Measurements from ENCODE around the gene ERO1A. TPM values are rescaled to one million over a fixed set of nuclear protein-coding genes. Genes with fewer than 3 reads are reported as not detected.
A peak's percentile ranks its signal among the peaks of the same experiment; 100 is the strongest.

Gene ERO1A
- total and polyA plus RNA-seq, 2 of the 4 experiments (the other 2 are of a cell fraction): 29.7 to 44.6 TPM

DNA sequence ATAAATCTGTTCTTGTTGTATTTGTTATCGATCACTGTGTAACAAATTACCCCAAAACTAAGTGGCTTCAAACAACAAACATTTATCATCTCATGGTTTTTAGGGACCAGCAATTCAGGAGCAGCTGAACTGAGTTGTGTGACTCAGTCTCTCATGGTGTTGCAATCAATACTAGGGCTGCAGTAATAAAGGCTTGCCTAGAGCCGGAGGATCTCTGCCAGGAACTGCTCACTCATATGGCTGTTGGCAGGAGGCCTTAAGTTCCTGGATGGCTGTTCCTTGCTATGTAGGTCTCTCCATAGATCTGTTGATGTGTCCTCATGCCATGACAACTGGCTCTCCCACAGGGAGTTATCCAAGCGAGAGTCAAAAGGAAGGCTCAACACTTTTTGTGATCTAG, 7.9 kb upstream of the ERO1A start:
- Histone ChIP-seq H3K27ac (ENCODE audit: insufficient read depth, low read length) (no peak overlapping the region), H3K23ac (ENCODE audit: low read depth, low read length) (no peak overlapping the region), H3K4ac (ENCODE audit: low read depth, low read length) (no peak overlapping the region), H3K9me3 (ENCODE audit: control insufficient read depth, insufficient read depth, low read length) (no peaks in the 10 kb centered on the region), H4K91ac (ENCODE audit: insufficient read depth, low read depth, low read length) (no peak overlapping the region), H3K27me3 (ENCODE audit: control insufficient read depth, insufficient read depth, low read length) (no peaks in the 10 kb centered on the region), H4K5ac (ENCODE audit: low read depth, low read length) (no peak overlapping the region), H2AK5ac (ENCODE audit: low read depth, low read length) (peak overlapping the region; percentile 68; the same call in 1 of the 2 replicates), H2AFZ (replicated peaks; ENCODE audit: low read length, poor library complexity) (peak overlapping the region; percentile 65), H2BK5ac (ENCODE audit: low read depth, low read length, poor library complexity, severe bottlenecking) (peak overlapping the region; percentile 59), H2AK9ac (replicated peaks; ENCODE audit: low read depth, low read length, poor library complexity) (no peak overlapping the region), H3K18ac (ENCODE audit: low read depth, low read length) (no peak overlapping the region), H3K36me3 (ENCODE audit: control insufficient read depth, insufficient read depth, low read length) (no peaks in the 10 kb centered on the region), H2BK20ac (ENCODE audit: low read depth, low read length) (0 out of 2 replicates have a peak overlapping the region, but pooled peaks have one; percentile 5), H2BK120ac (ENCODE audit: low read depth, low read length) (no peak overlapping the region), H4K8ac (ENCODE audit: low read depth in 2 of 2, low read length in 2 of 2) (peak overlapping the region in 1 of 2 experiments; percentile 22; a peak in 1 of 4 replicates), H3K79me1 (ENCODE audit: low read depth in 1 of 2, low read length in 2 of 2) (peaks cover 0 to 10% of the 10 kb centered on the region in 2 experiments; a peak in 1 of 4 replicates), H3K14ac (replicated peaks; ENCODE audit: low read depth, low read length) (no peak overlapping the region), H2BK15ac (ENCODE audit: low read depth, low read length) (no peak overlapping the region; the same call in 2 of the 3 replicates), H4K20me1 (ENCODE audit: insufficient read depth, low read length) (peaks cover 11% of the 10 kb centered on the region; the same call in 1 of the 2 replicates), H3K4me3 (ENCODE audit: insufficient read depth, low read depth, low read length) (no peak overlapping the region), H3K9ac (ENCODE audit: low read depth, low read length) (no peak overlapping the region), H3K4me1 (ENCODE audit: control insufficient read depth, insufficient read depth, low read length) (peaks cover 2% of the 10 kb centered on the region), H3K4me2 (ENCODE audit: low read depth, low read length) (peak overlapping the region; percentile 34; the same call in 1 of the 2 replicates), H3K9me1 (ENCODE audit: insufficient read depth, low read length) (peaks cover 2% of the 10 kb centered on the region; the same call in 1 of the 2 replicates), H3K56ac (ENCODE audit: extremely low read depth, insufficient read depth, low read length) (no peak overlapping the region)
- in situ Hi-C loops (cut with MboI; ENCODE audit: low sequenced_read_pairs) (loop anchor here (25.0 kb wide), 1 partner anchor 691 kb away; no protein-coding TSS in a partner anchor), dilution Hi-C loops (cut with HindIII; ENCODE audit: low sequenced_read_pairs, unreplicated experiment) (no loop called here), intact Hi-C loops (cut with micrococcal nuclease) (no loop called here)
- peak; percentile 43 for ATAC-seq (ENCODE audit: low read depth)
- no TSS peak for BruUV-seq (replicated peaks)
- ChIA-PET CTCF (no interaction called here), POLR2A (ENCODE audit: unreplicated experiment) (no interaction called here)
- 0% methylated on average over 1 of the region's 3 CpGs; no CpG with 5 or more reads in 1 of the 2 experiments for WGBS, 2 experiments (ENCODE audit: extremely low coverage in 2 of 2, insufficient read length in 1 of 2)
- TF ChIP-seq POLR2A (IDR thresholded peaks at IDR 0.05; ENCODE audit: low read depth, low read length): no peak
- no peak for TF ChIP-seq BHLHE40 (IDR thresholded peaks at IDR 0.05; ENCODE audit: low read depth, low read length)
- no peak for TF ChIP-seq RAD21 (IDR thresholded peaks at IDR 0.05; ENCODE audit: low read length)
- no peak for TF ChIP-seq CHD1 (IDR thresholded peaks at IDR 0.05; ENCODE audit: low read depth, low read length)
- TF ChIP-seq FOS (IDR thresholded peaks at IDR 0.05; ENCODE audit: low read depth, low read length): peak; percentile 72
- TF ChIP-seq, protein P1, sequence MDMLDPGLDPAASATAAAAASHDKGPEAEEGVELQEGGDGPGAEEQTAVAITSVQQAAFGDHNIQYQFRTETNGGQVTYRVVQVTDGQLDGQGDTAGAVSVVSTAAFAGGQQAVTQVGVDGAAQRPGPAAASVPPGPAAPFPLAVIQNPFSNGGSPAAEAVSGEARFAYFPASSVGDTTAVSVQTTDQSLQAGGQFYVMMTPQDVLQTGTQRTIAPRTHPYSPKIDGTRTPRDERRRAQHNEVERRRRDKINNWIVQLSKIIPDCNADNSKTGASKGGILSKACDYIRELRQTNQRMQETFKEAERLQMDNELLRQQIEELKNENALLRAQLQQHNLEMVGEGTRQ (IDR thresholded peaks at IDR 0.05; ENCODE audit: low read depth, low read length): no peak
- TF ChIP-seq CEBPB (IDR thresholded peaks at IDR 0.05; ENCODE audit: low read depth, low read length): peak; percentile 99
- TF ChIP-seq MAFK (IDR thresholded peaks at IDR 0.05; ENCODE audit: low read depth, low read length): no peak
- TF ChIP-seq, protein P2, sequence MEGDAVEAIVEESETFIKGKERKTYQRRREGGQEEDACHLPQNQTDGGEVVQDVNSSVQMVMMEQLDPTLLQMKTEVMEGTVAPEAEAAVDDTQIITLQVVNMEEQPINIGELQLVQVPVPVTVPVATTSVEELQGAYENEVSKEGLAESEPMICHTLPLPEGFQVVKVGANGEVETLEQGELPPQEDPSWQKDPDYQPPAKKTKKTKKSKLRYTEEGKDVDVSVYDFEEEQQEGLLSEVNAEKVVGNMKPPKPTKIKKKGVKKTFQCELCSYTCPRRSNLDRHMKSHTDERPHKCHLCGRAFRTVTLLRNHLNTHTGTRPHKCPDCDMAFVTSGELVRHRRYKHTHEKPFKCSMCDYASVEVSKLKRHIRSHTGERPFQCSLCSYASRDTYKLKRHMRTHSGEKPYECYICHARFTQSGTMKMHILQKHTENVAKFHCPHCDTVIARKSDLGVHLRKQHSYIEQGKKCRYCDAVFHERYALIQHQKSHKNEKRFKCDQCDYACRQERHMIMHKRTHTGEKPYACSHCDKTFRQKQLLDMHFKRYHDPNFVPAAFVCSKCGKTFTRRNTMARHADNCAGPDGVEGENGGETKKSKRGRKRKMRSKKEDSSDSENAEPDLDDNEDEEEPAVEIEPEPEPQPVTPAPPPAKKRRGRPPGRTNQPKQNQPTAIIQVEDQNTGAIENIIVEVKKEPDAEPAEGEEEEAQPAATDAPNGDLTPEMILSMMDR (conservative IDR thresholded peaks at IDR 0.05; ENCODE audit: low read depth, low read length): no peak
- no peak for TF ChIP-seq NFE2L2 (IDR thresholded peaks at IDR 0.05; ENCODE audit: low read depth, low read length)
- TF ChIP-seq MXI1 (IDR thresholded peaks at IDR 0.05; ENCODE audit: borderline replicate concordance, low read depth, low read length): no peak
- TF ChIP-seq SMC3 (IDR thresholded peaks at IDR 0.05; ENCODE audit: low read depth, low read length): no peak
- no peak for TF ChIP-seq RCOR1 (IDR thresholded peaks at IDR 0.05; ENCODE audit: insufficient replicate concordance, low read length)
- TF ChIP-seq MAZ (IDR thresholded peaks at IDR 0.05; ENCODE audit: borderline replicate concordance, low read depth, low read length): 0 out of 2 replicates have a peak, but pooled peaks have one; percentile 17
- TF ChIP-seq, protein P3, sequence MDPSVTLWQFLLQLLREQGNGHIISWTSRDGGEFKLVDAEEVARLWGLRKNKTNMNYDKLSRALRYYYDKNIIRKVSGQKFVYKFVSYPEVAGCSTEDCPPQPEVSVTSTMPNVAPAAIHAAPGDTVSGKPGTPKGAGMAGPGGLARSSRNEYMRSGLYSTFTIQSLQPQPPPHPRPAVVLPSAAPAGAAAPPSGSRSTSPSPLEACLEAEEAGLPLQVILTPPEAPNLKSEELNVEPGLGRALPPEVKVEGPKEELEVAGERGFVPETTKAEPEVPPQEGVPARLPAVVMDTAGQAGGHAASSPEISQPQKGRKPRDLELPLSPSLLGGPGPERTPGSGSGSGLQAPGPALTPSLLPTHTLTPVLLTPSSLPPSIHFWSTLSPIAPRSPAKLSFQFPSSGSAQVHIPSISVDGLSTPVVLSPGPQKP (IDR thresholded peaks at IDR 0.05; ENCODE audit: borderline replicate concordance, low read depth, low read length): no peak
- DNase-seq: peak; percentile 98
